Gastrocnemius medialis (tissue), 4 donors: ENCODE measurements around the gene PPP1R1A.

ENCODE experiments used
- CTCF ChIP-seq, 5 experiments: fragments of 450-650 bp in 3 of 5; fragments of 200-600 bp in 2 of 5; sonication (generic) in 2 of 5; IDR thresholded peaks in 4 of 5; conservative IDR thresholded peaks in 1 of 5; 1 replicate in 4 of 5; 2 replicates in 1 of 5; pipeline ENCODE4 v1.5.1; 2016 to 2019; ENCODE audit warnings: antibody characterized with exemption in 5 of 5, mild to moderate bottlenecking in 3 of 5, moderate library complexity in 3 of 5
- POLR2A ChIP-seq, 2 donors: fragments of 450-650 bp; IDR thresholded peaks; one replicate each; pipeline ENCODE4 v1.6.1; 2017; ENCODE audit warnings: antibody characterized with exemption in 2 of 2, mild to moderate bottlenecking in 2 of 2, moderate library complexity in 2 of 2

- no peak for TF ChIP-seq CTCF (IDR thresholded peaks at IDR 0.05 in 4 of 5, conservative IDR thresholded peaks at IDR 0.05 in 1 of 5)
- TF ChIP-seq POLR2A (IDR thresholded peaks at IDR 0.05) = no peak
These were observed 41.5 kb upstream of the PPP1R1A start for GRCh38 chr12:54629925-54630324.
